NOMO-1 treated with dmso at 0.1 percent for 144 hours (cell line): ENCODE data around the gene CPNE5.
"Not testable (repeated sequence)": the region's sequence is repeated elsewhere in the genome, so short reads cannot be mapped to it uniquely, and the experiment has no call there.

ENCODE experiments used
- DNase-seq: peaks from one replicate; lab custom pipeline; 2025; ENCODE audit not compliant: unreplicated experiment; lab: John Stamatoyannopoulos, UW

CPNE5 gene

DNA sequence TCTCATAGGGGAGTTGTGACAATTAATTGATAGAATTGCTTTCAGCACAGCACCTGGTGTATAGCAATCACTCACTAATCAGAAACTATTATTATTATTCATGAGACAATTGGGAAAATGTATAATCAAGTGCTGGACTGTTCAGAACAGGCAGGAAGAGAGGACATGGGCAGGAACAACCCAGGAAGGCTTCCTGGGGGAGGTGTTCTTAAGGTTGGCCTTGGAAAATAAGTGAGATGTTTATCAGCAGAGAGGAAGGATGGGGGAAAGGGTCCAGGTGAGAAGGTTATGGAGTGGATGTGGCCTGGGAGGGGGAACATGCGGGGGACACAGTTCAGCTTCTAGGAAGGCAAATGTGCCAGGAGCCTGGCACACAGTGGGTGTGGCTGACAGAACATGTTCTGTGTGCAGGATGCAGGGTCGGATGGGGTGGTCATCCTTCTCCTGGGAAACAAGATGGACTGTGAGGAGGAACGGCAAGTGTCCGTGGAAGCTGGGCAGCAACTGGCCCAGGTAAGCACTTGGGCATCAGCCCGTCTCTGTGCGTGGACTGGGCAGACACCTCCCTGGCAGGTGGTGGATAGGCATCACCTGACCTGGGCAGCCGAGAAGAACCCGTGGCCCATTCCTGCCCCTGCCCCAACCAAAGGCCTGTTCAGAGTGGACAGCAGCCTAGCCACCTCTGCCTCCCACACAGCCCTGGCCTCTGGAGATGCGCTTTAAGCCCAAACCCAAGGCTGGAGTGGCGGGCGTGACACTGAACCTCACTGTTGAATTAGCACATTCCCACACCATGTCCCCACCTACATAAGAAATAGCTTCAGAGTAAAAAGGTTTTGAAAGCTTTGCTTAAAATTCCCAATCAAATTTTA is 110.7 kb downstream of the CPNE5 start:
- DNase-seq: no peak

DNA sequence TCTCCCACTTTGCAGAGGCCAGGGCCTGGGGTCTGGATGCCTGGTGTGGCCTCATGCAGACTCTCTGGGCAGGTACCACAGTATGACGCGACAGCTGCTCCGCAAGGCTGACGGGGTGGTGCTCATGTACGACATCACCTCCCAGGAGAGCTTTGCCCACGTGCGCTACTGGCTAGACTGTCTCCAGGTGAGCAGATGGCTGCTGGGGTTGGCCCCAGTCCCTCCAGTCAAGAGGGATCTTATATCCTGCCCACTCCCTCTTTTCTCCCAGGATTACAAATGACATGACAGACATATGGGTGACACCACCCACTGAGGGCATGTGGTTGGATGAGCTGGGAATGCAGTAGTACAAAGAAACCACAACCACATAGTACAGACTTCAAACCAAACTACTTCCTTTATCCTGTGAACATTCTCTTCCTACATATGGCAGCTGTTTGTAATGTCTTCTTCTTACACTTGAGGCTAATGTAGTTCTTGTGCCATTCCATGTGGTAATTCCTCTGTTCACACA is 111.7 kb downstream of the CPNE5 start:
- peak; percentile 5 for DNase-seq

DNA sequence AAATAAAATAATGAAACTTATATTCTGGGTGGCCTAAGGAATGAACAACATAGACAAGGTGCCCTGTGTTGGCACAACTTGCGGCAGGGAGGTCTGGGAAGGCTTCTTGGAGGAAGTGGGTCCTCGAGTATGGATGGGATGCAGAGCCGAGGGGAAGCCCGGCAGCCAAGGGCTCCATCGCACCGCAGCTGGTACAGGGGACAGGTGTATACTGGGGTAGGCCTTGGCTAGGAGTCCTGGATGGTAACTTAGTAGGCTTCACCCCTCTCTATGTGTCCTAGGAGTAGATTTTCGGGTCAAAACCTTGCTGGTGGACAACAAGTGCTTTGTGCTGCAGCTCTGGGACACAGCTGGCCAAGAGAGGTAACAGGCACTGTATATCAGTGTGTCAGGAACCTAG is 113.7 kb downstream of the CPNE5 start:
- no peak for DNase-seq

DNA sequence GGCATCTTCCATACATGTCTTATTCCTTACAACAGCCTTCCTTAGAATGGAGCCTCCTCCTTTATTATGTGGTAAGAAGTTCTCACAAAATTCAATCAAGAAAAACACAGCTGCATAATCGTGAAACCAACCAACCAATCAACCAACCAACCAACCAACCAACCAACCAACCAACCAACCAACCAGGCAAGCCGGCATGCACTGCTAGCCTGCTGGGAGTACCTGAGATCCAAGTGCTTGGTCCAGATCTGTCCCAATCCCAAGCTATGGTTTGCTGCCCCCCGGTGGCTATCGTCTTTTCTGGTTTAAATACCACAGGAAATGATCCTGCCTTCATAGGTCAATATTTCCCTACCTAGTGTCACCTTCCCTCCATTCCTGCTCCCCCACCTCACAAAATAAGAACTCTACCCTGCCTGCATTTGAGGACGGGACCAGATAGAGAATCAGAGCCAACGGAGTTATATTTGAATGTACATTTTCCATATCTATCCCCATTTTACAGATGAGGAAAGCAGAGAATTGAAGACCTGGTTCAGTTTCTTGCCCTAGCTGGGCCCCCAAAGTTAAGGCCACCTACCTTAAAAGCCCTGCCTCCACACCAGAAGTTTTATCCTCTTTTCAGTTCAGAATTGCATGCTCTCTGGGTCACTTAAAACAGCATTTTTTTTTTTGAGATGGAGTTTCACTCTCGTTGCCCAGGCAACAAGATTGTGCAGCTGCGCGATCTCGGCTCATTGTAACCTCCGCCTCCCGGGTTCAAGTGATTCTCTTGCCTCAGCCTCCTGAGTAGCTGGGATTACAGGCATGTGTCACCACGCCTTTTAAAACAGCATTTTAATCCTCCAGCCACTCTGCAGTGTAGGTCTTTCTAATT is 114.5 kb downstream of the CPNE5 start:
- no peak for DNase-seq

DNA sequence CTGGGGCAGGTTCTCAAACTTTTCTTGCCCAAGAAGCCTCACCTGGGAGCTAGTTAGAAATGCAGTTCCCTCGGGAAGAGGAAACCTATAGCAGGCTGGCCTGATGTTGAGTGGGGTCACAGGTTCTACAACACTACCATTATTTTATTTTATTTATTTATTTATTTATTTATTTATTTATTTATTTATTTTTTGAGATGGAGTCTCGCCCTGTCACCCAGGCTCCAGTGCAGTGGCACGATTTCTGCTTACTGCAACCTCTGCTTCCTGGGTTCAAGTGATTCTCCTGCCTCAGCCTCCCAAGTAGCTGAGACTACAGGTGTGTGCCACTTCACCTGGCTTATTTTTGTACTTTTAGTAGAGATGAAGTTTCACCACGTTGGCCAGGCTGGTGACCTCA is 115.3 kb downstream of the CPNE5 start:
- not testable (repeated sequence) for DNase-seq

DNA sequence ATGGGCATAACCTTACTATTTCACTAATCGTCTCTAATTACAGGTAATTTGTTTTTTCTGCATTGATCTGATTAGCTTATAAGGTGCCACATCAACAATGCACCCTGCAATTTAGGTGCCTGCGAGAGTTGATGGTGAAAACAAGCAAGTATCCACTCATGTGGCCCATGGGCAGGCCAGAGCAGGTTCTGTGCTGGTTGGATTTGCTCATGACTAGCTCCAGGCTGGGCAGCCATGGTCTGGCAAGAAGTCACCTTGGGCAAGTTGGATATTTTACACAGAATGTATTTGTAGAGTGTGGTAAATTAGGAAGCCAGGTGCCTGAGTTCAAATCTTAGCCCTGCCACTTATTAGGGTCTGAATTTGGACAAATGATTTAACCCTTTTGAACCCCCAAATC is 116.4 kb downstream of the CPNE5 start:
- no peak for DNase-seq

DNA sequence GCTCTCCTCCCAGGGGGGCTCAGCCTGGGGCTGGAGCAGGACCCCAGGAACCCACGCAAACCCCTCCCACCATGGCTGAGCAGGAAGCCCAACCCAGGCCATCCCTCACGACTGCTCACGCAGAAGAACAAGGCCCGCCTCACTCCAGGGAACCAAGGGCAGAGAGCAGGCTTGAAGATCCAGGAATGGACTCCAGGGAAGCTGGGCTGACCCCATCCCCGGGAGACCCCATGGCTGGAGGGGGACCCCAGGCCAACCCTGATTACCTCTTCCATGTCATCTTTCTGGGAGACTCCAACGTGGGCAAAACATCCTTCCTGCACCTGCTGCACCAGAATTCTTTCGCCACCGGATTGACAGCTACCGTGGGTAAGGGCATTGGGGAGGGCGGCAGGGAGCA is 116.9 kb downstream of the CPNE5 start:
- DNase-seq: no peak

GRCh38 chr6:36721369-36722140 is 117.7 kb downstream of the CPNE5 start:
- no peak for DNase-seq

DNA sequence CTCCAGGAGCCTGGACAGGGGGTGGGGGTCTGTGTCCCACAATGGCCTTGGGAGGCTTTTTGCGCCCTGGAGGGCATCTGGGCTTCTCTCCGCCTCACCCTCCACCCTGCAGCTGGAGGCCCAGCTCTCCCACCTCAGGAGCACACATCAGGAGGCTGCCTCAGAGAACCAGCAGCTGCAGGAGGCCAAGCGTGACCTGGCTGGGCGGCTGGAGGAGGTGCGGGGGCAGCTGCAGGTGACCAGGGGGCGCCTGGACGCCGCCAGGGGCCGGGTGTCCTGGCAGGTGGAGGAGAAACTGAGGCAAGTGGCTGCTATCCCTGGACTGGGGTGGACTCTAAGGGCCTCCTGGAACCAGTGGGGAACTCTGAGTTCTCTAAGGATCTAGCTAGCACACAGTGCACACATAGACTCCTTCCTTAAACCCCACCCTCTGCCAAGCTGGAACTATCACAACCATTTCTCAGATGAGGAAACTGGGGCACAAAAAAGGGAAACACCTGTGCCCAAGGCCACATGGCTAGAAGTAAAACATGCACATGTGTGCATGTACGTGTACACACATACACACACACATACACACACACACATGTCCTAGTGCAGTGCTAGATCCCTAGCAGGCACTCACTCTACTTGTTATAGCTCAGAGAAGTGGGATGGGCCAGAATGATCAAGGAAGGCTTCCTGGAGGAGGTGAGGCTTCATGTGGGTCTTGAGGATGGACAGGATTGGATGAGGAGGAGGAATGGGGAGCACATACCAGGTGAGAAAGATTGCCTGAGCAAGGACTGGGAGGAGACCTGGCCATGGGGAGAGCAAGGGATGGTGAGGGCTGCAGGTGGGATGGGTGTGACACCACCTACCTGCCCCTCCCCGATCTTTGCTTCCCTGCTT is 118.7 kb downstream of the CPNE5 start:
- DNase-seq: no peak

GRCh38 chr6:36719126-36719525 is 120.1 kb downstream of the CPNE5 start:
- no peak for DNase-seq

DNA sequence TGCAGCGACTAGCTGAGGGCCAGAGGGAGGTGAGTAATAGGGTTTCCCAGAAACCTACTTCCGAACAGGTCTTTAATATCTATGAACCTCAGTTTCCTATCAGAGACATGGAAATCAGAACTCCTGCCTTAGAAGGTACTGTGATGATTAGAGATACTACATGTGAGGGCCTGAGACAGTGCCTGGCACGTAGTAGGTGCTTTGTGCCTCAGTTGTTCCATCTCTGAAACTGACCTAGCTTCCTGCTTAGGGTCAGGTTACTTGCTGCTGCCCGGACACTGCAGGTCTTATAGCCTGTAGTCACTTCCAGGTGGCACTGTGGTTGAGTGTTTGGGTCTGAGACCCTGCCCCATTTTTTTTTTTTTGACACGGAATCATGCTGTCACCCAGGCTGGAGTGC is 120.7 kb downstream of the CPNE5 start:
- DNase-seq: no peak

DNA sequence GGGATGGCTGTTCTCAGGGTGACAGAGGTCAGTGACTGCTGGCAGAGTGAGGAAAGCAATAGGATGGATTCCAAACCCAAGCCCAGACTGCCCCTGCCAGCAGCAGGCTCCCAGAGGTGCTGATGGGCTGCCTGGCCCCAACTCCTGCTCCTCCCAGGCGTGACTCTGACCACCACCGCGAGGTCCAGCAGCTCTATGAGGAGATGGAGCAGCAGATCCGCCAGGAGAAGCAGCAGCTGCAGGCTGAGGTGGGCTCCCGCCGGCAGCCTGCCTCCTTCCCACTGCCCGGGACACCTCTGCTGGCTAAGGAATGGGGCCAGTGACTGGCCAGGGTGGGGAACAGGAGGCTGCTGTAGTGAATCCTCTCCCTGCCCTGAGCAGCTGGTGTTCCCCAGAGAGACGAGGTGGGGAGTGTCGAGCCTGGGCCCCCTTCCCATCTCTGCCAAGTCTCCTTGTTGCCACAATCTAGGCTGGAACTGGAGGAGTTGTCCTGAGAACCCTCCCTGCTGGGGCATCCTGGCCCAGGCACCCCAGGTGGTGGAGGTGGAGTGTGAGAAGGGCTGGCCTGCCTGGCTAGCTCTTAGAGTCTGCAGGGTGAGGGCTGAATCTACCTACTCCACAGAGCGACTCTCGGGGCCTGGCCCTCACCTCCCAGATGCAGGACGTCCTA is 121.2 kb downstream of the CPNE5 start:
- no peak for DNase-seq

DNA sequence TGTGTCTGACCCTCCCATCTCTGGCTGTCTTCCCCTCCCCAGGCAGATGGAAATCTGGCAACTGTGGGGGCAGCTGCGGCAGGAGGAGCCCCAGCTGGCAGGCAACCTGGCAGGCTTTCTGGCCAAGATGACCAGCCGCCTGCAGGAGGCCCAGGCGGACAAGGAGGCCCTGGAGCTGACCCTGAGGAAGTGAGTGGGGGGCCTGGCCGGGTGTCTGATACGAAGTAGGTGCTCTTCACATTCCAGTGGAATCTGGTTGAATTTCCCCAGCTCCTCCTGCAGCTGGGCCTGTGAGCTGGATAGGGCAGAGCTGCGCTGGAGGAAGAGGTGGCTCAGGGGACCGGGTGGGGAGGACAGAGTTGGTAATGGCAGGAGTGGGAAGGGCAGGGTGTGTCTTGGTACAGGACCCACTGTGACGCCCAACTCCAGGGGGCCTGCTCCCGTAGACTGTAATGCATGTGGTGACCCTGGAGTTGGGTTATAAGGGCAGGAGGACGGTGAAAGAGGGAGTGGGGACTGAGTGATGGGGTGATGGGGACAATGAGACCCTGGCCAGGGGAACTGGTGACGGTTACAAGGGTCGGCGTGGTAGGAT is 121.9 kb downstream of the CPNE5 start:
- no peak for DNase-seq

GRCh38 chr6:36716476-36717093 is 122.7 kb downstream of the CPNE5 start:
- no peak for DNase-seq

- no peak for DNase-seq
Observed at GRCh38 chr6:36715469-36715868, 123.8 kb downstream of the CPNE5 start.

DNA sequence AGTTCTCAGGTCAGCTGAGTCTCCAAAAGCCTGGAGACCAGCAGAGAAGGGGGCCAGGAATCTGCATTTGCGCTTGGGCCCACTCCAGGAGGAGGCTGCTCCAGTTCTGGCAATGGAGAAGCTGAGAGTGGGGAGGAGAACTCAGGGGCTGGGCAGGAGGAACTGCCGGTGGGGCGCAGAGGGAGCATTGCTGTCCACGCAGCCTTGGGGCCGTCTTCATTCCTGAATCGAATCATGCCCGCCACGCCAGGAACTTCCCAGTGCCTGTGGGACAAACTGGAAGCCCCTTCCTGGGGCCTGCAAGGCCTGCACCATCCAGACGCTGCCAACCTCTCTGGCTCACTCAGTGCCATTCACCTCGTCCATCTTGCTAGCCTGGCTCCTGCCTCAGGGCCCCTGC is 124.7 kb downstream of the CPNE5 start:
- no peak for DNase-seq

DNA sequence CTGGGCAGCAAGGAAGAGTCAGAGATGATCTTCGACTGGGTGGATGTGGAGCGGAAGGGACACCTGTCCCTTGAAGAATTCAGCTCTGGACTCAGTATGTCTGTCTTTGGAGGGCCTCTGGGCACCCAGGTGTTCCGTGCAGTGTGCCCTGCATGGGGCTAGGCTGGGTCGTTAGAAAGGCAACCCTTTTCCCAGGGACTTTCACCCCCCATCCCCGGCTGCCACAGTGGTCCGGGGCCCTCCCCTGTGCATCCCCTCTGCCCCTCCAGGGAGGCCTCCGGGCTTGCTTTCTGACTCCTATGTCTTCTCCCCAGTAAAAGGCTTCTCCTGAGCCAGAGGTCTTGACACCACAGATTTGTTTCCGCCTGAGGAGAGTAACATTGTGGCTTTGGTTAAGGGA is 125.4 kb downstream of the CPNE5 start:
- no peak for DNase-seq

DNA sequence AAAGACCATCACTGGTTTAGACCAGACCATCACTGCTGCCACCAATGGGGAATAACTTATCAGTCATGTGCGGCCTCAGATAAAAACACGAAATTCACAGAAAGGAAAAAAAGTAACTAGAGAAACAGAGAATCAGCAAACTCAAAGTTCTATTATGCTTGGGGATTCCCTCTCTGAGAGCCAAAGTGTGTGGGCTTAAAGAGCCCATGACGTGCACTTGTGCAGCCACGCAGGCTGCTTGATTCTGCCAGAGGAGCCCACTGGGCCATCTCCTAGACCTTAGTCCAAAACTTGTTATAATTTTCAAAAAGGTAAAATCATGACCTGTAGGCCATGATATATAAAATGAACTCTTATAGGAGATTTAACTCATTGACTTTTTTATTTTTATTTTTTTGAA is 126.4 kb downstream of the CPNE5 start:
- no peak for DNase-seq

DNA sequence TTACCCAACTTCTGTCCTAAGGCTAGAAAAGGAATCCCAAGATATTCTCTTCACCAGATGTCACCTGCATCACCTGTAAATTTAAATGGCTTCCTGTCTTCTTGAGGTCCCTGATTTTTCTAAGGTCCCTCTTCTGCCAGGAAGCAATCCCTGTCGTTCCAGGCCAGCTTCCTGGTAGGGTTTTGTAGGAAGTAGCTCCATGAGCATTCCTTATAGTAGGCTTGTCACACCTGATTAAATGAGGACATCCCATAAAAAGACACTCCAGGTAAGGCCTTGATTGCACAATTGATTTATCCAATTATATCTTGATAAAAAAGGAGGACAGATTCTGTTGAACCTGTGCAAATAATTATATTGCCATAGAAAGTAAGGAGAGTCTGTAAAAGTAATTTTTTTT is 132.9 kb downstream of the CPNE5 start:
- DNase-seq: no peak
